ENCODE data around the gene NANOGP8.

GRCh38 chr15:35062738-35063099, 22.4 kb downstream of the NANOGP8 start:
- no peak for TF ChIP-seq CTCF (conservative IDR thresholded peaks at IDR 0.05)
- no peak for TF ChIP-seq ZFX (IDR thresholded peaks at IDR 0.05)
